Astrocyte (in vitro differentiated cells and primary cell): ENCODE results near the gene RGS11. TPM values are rescaled to one million over a fixed set of nuclear protein-coding genes. Genes with fewer than 3 reads are reported as not detected.

Source experiments
- DNase-seq: peaks from one replicate; pipeline ENCODE4 v3.0.0-alpha.2; 2010; ENCODE audit warnings: low read depth
- FAIRE-seq: peaks from 2 replicates; lab custom pipeline; 2011; peaks lifted over from hg19 to GRCh38; lab: Jason Lieb, UNC
- H2AFZ ChIP-seq: 2 replicates; pipeline ENCODE4 v1.6.0; 2012; ENCODE audit warnings: low read depth, low read length, inconsistent platforms
- H3K27ac ChIP-seq: 2 replicates; pipeline ENCODE4 v1.5.1; 2011; ENCODE audit warnings: low read depth, low read length, inconsistent platforms
- H3K27me3 ChIP-seq: 2 replicates; pipeline ENCODE4 v1.6.0; 2011; ENCODE audit warnings: low read length, inconsistent platforms; ENCODE audit not compliant: insufficient read depth
- H3K36me3 ChIP-seq: 2 replicates; pipeline ENCODE4 v1.5.1; 2011; ENCODE audit warnings: low read length, inconsistent platforms; ENCODE audit not compliant: insufficient read depth
- H3K4me1 ChIP-seq: 2 replicates; pipeline ENCODE4 v1.5.1; 2011; ENCODE audit warnings: low read length, inconsistent platforms; ENCODE audit not compliant: insufficient read depth
- H3K4me2 ChIP-seq: 2 replicates; pipeline ENCODE4 v1.6.0; 2012; ENCODE audit warnings: low read length, inconsistent platforms
- H3K4me3 ChIP-seq: 2 replicates; pipeline ENCODE4 v1.5.1; 2011; ENCODE audit warnings: low read depth, mild to moderate bottlenecking, low read length, inconsistent platforms; ENCODE audit not compliant: insufficient read depth
- H3K79me2 ChIP-seq: 2 replicates; pipeline ENCODE4 v1.6.0; 2012; ENCODE audit warnings: mild to moderate bottlenecking, low read length, inconsistent platforms; ENCODE audit not compliant: insufficient read depth
- H3K9ac ChIP-seq: 2 replicates; pipeline ENCODE4 v1.6.0; 2012; ENCODE audit warnings: mild to moderate bottlenecking, low read length, inconsistent platforms
- H3K9me3 ChIP-seq: 2 replicates; pipeline ENCODE4 v1.5.1; 2012; ENCODE audit warnings: low read depth, mild to moderate bottlenecking, low read length, inconsistent platforms; ENCODE audit not compliant: insufficient read depth
- H4K20me1 ChIP-seq: 2 replicates; pipeline ENCODE4 v1.6.0; 2012; ENCODE audit warnings: low read length, inconsistent platforms; ENCODE audit not compliant: insufficient read depth
- H3K27ac Mint-ChIP-seq: one replicate; pipeline ENCODE4 v1.8.0; 2021; ENCODE audit warnings: mild to moderate bottlenecking, mixed read lengths; ENCODE audit not compliant: unreplicated experiment
- H3K27me3 Mint-ChIP-seq: one replicate; pipeline ENCODE4 v1.8.0; 2021; ENCODE audit warnings: low read depth, mixed read lengths; ENCODE audit not compliant: unreplicated experiment
- H3K36me3 Mint-ChIP-seq: one replicate; pipeline ENCODE4 v1.8.0; 2021; ENCODE audit warnings: low read depth, mixed read lengths; ENCODE audit not compliant: unreplicated experiment
- H3K4me1 Mint-ChIP-seq: one replicate; pipeline ENCODE4 v1.8.0; 2021; ENCODE audit warnings: low read depth, mixed read lengths; ENCODE audit not compliant: unreplicated experiment
- H3K4me3 Mint-ChIP-seq: one replicate; pipeline ENCODE4 v1.8.0; 2021; ENCODE audit warnings: mild to moderate bottlenecking, moderate library complexity, mixed read lengths; ENCODE audit not compliant: unreplicated experiment
- H3K9me3 Mint-ChIP-seq: one replicate; pipeline ENCODE4 v1.8.0; 2021; ENCODE audit warnings: mild to moderate bottlenecking, mixed read lengths; ENCODE audit not compliant: unreplicated experiment
- CTCF ChIP-seq: IDR thresholded peaks from 2 replicates; pipeline ENCODE4 v1.5.1; 2011; ENCODE audit warnings: low read depth, mild to moderate bottlenecking, inconsistent platforms, low read length, moderate library complexity; ENCODE audit not compliant: insufficient read depth
- EZH2 ChIP-seq: IDR thresholded peaks from 2 replicates; pipeline ENCODE4 v1.6.1; 2012; ENCODE audit warnings: mild to moderate bottlenecking, low read length, inconsistent platforms; ENCODE audit not compliant: insufficient read depth
- total RNA-seq: library from RNA; stranded (reverse); gene quantifications from 2 replicates; pipeline ENCODE4 v1.2.1, GENCODE V29; 2021

The RGS11 gene
- total RNA-seq, 1 donor from 2014 or later = 2.7 TPM

DNA sequence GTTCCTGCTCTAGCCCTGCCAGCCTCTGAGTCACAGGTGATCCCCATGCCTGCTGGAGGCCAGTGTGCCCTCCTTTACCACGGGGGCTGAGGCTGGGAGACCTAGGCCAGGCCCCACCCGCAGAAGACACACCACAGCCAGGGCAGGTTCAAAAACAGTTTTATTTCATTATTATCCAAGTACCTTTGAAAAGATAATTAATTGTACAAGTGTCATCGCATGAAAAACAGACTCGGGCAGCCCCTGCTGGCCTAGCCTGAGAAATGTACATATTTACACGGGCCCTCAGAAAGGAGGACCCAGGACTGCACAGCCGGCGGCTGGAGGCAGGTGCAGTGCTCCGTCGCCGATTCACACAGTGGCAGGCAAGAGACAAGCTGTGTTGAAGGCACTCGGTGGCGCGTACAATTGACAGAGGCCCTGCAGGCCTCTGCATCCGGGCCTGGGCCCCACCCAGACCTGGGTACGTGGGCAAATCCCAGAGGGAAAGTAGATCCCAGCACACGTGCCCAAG, 11.6 kb upstream of the RGS11 start:
- Mint-ChIP-seq H3K27ac (no peak overlapping the region), H3K4me3 (no peak overlapping the region), H3K4me1 (no peaks in the 10 kb centered on the region), H3K36me3 (peaks cover 7% of the 10 kb centered on the region), H3K9me3 (no peaks in the 10 kb centered on the region), H3K27me3 (no peaks in the 10 kb centered on the region)
- FAIRE-seq = no peak
- TF ChIP-seq CTCF = no peak
- TF ChIP-seq EZH2 = no peak
- H3K36me3 ChIP-seq = no peaks in the 10 kb centered on the region
- no peaks in the 10 kb centered on the region for H3K4me1 ChIP-seq
- H3K4me2 ChIP-seq = no peak overlapping the region
- no peak overlapping the region for H3K27ac ChIP-seq
- H3K9me3 ChIP-seq = no peaks in the 10 kb centered on the region
- no peak for DNase-seq
- no peak overlapping the region for H3K4me3 ChIP-seq
- no peak overlapping the region for H3K9ac ChIP-seq
- H3K79me2 ChIP-seq = no peaks in the 10 kb centered on the region
- H4K20me1 ChIP-seq = no peaks in the 10 kb centered on the region
- H2AFZ ChIP-seq = no peak overlapping the region
- no peaks in the 10 kb centered on the region for H3K27me3 ChIP-seq

DNA sequence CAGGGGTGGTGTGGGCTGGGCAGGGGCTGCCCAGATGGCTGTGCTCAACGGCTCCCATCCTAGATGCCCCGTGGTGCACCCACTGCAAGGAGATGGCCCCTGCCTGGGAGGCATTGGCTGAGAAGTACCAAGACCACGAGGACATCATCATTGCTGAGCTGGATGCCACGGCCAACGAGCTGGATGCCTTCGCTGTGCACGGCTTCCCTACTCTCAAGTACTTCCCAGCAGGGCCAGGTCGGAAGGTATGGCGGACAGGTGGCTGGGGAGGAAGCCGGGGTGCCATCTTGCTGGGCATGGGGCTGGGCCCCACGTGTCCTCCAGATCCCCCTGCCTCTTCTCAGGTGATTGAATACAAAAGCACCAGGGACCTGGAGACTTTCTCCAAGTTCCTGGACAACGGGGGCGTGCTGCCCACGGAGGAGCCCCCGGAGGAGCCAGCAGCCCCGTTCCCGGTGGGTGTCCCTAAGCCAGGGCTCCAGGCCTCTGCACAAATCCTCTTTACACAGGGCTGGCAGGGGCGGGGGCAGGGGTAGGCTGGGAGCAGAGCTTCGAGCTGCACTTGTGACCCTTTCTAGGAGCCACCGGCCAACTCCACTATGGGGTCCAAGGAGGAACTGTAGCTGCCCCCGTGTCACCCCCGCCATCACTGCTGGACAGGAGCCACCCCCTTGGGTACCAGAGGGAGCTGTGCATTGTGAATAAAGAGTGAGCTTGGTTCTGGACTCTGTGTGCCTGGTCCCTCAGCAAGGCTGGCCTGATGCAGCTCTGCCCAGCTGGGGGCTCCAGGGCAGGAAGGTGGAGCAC, 10.9 kb upstream of the RGS11 start:
- Mint-ChIP-seq H3K9me3 (no peaks in the 10 kb centered on the region), H3K27ac (no peak overlapping the region), H3K4me3 (no peak overlapping the region), H3K27me3 (no peaks in the 10 kb centered on the region), H3K4me1 (no peaks in the 10 kb centered on the region), H3K36me3 (peaks cover 7% of the 10 kb centered on the region)
- Histone ChIP-seq H3K36me3 (no peaks in the 10 kb centered on the region), H3K27ac (no peak overlapping the region), H3K9ac (no peak overlapping the region), H3K79me2 (no peaks in the 10 kb centered on the region), H3K4me2 (no peak overlapping the region), H3K27me3 (no peaks in the 10 kb centered on the region), H3K9me3 (no peaks in the 10 kb centered on the region), H3K4me1 (no peaks in the 10 kb centered on the region), H3K4me3 (no peak overlapping the region), H2AFZ (no peak overlapping the region), H4K20me1 (no peaks in the 10 kb centered on the region)
- DNase-seq = no peak
- TF ChIP-seq EZH2 (no peak), CTCF (no peak)
- FAIRE-seq = no peak
